IMR-90 (cell line): Measurements from ENCODE around the gene HOXA2. TPM values are rescaled to one million over a fixed set of nuclear protein-coding genes. Genes with fewer than 3 reads are reported as not detected.

ENCODE experiments used
- ATAC-seq: fragments of 200-7000 bp; cut with Tn5 transposase; 2 replicates; pipeline ENCODE4 v1.9.1; 2020; ENCODE audit warnings: low read depth, mild to moderate bottlenecking, moderate library complexity
- BruUV-seq: library from RNA; stranded (reverse); fragments of 400-500 nt; replicated peaks from 2 replicates; lab custom pipeline; 2021; lab: Mats Ljungman, UMichigan
- CTCF ChIA-PET: fragments of 300-600 bp; formaldehyde crosslinking; extraction: SDS; loops from one replicate; lab custom pipeline; 2021; ENCODE audit warnings: antibody characterized with exemption; lab: Yijun Ruan, JAX
- POLR2A ChIA-PET: fragments of 300-600 bp; sonication (Branson Sonifier 250); formaldehyde crosslinking; loops from one replicate; lab custom pipeline; 2022; ENCODE audit warnings: antibody characterized with exemption; ENCODE audit not compliant: unreplicated experiment; lab: Charles Lee
- DNase-seq: peaks from one replicate; pipeline ENCODE4 v3.0.0; 2013
- H2AFZ ChIP-seq: replicated peaks from 2 replicates; pipeline ENCODE3; 2013; ENCODE audit warnings: low read length, mild to moderate bottlenecking; ENCODE audit not compliant: poor library complexity
- H2AK5ac ChIP-seq: 2 replicates; pipeline ENCODE4 v1.6.1; 2013; ENCODE audit warnings: low read depth, low read length, inconsistent platforms
- H2AK9ac ChIP-seq: replicated peaks from 2 replicates; pipeline ENCODE3; 2013; ENCODE audit warnings: mild to moderate bottlenecking, low read depth, low read length, moderate library complexity; ENCODE audit not compliant: poor library complexity
- H2BK120ac ChIP-seq: 2 replicates; pipeline ENCODE4 v1.6.1; 2013; ENCODE audit warnings: low read depth, low read length, inconsistent platforms
- H2BK15ac ChIP-seq: 3 replicates; pipeline ENCODE4 v1.6.1; 2013; ENCODE audit warnings: low read depth, low read length, inconsistent platforms
- H2BK20ac ChIP-seq: 2 replicates; pipeline ENCODE4 v1.6.1; 2013; ENCODE audit warnings: low read depth, mild to moderate bottlenecking, inconsistent platforms, low read length, moderate library complexity
- H2BK5ac ChIP-seq: 2 replicates; pipeline ENCODE4 v1.6.1; 2013; ENCODE audit warnings: mild to moderate bottlenecking, low read depth, low read length, inconsistent platforms; ENCODE audit not compliant: poor library complexity, severe bottlenecking
- H3K14ac ChIP-seq: replicated peaks from 2 replicates; pipeline ENCODE4 v1.6.1; 2013; ENCODE audit warnings: low read depth, low read length, inconsistent platforms
- H3K18ac ChIP-seq: 2 replicates; pipeline ENCODE4 v1.6.1; 2013; ENCODE audit warnings: low read depth, low read length, control low read depth
- H3K23ac ChIP-seq: 2 replicates; pipeline ENCODE4 v1.6.1; 2013; ENCODE audit warnings: low read depth, low read length, inconsistent platforms
- H3K27ac ChIP-seq: 2 replicates; pipeline ENCODE4 v1.5.1; 2013; ENCODE audit warnings: mild to moderate bottlenecking, control low read depth, low read length; ENCODE audit not compliant: insufficient read depth
- H3K27me3 ChIP-seq: 2 replicates; pipeline ENCODE4 v1.6.1; 2013; ENCODE audit warnings: low read length; ENCODE audit not compliant: control insufficient read depth, insufficient read depth
- H3K36me3 ChIP-seq: 2 replicates; pipeline ENCODE4 v1.6.1; 2013; ENCODE audit warnings: low read length, mixed read lengths; ENCODE audit not compliant: control insufficient read depth, insufficient read depth
- H3K4ac ChIP-seq: 2 replicates; pipeline ENCODE4 v1.6.1; 2013; ENCODE audit warnings: low read depth, low read length, inconsistent platforms
- H3K4me1 ChIP-seq: 2 replicates; pipeline ENCODE4 v1.6.1; 2013; ENCODE audit warnings: low read length, mixed read lengths; ENCODE audit not compliant: control insufficient read depth, insufficient read depth
- H3K4me2 ChIP-seq: 2 replicates; pipeline ENCODE4 v1.6.1; 2013; ENCODE audit warnings: low read depth, mild to moderate bottlenecking, control low read depth, low read length, moderate library complexity
- H3K4me3 ChIP-seq: 2 replicates; pipeline ENCODE4 v1.5.1; 2013; ENCODE audit warnings: low read depth, mild to moderate bottlenecking, control low read depth, low read length, moderate library complexity; ENCODE audit not compliant: insufficient read depth
- H3K56ac ChIP-seq: 2 replicates; pipeline ENCODE4 v1.6.1; 2013; ENCODE audit warnings: low read length, inconsistent platforms; ENCODE audit not compliant: insufficient read depth; ENCODE audit errors: extremely low read depth
- H3K79me1 ChIP-seq, 2 experiments: 2 replicates each; pipeline ENCODE4 v1.6.1; 2013; ENCODE audit warnings: low read length in 2 of 2, inconsistent platforms in 1 of 2, low read depth in 1 of 2
- H3K9ac ChIP-seq: 2 replicates; pipeline ENCODE4 v1.6.1; 2013; ENCODE audit warnings: low read depth, low read length, control low read depth
- H3K9me1 ChIP-seq: 2 replicates; pipeline ENCODE4 v1.6.1; 2013; ENCODE audit warnings: low read length, inconsistent platforms; ENCODE audit not compliant: insufficient read depth
- H3K9me3 ChIP-seq: 2 replicates; pipeline ENCODE4 v1.6.1; 2013; ENCODE audit warnings: low read length; ENCODE audit not compliant: control insufficient read depth, insufficient read depth
- H4K20me1 ChIP-seq: 2 replicates; pipeline ENCODE4 v1.6.1; 2013; ENCODE audit warnings: low read length, inconsistent platforms; ENCODE audit not compliant: insufficient read depth
- H4K5ac ChIP-seq: 2 replicates; pipeline ENCODE4 v1.6.1; 2013; ENCODE audit warnings: mild to moderate bottlenecking, low read depth, low read length, control low read depth
- H4K8ac ChIP-seq, 2 experiments: 2 replicates each; pipeline ENCODE4 v1.6.1; 2013; ENCODE audit warnings: low read depth in 2 of 2, low read length in 2 of 2, control low read depth in 1 of 2, inconsistent platforms in 1 of 2
- H4K91ac ChIP-seq: 2 replicates; pipeline ENCODE4 v1.6.1; 2013; ENCODE audit warnings: low read depth, low read length, inconsistent platforms; ENCODE audit not compliant: insufficient read depth
- CHD1 ChIP-seq: IDR thresholded peaks from 2 replicates; pipeline ENCODE4 v1.6.1; 2012; ENCODE audit warnings: low read depth, low read length, improper control_type of control experiment
- CTCF ChIP-seq: conservative IDR thresholded peaks from 2 replicates; pipeline ENCODE4 v1.5.1; 2012; ENCODE audit warnings: mild to moderate bottlenecking, low read depth, low read length, improper control_type of control experiment
- FOS ChIP-seq: fragments of 150-350 bp; IDR thresholded peaks from 2 replicates; pipeline ENCODE4 v1.6.1; 2016; ENCODE audit warnings: low read depth, low read length
- MAZ ChIP-seq: IDR thresholded peaks from 2 replicates; pipeline ENCODE4 v1.6.1; 2012; ENCODE audit warnings: low read depth, mild to moderate bottlenecking, low read length, improper control_type of control experiment, moderate library complexity, borderline replicate concordance
- MXI1 ChIP-seq: IDR thresholded peaks from 2 replicates; pipeline ENCODE4 v1.6.1; 2012; ENCODE audit warnings: low read depth, mild to moderate bottlenecking, low read length, moderate library complexity, borderline replicate concordance
- POLR2A ChIP-seq: IDR thresholded peaks from 2 replicates; pipeline ENCODE4 v1.6.1; 2012; ENCODE audit warnings: mild to moderate bottlenecking, low read depth, low read length
- RFX5 ChIP-seq: IDR thresholded peaks from 2 replicates; pipeline ENCODE4 v1.8.0; 2012; ENCODE audit warnings: low read depth, mild to moderate bottlenecking, low read length, moderate library complexity
- WGBS, 2 experiments: methylation state at CpG; one replicate each; pipeline versions ENCODE4 v1.1.5 to v1.1.7; 2013; ENCODE audit warnings: missing lambda C conversion rate in 2 of 2; ENCODE audit not compliant: insufficient read length in 1 of 2; ENCODE audit errors: extremely low coverage in 2 of 2; 5-methylcytosine and 5-hydroxymethylcytosine counted together
- dilution Hi-C: fragments of 300-500 bp; cut with HindIII; formaldehyde crosslinking; loops from one replicate; pipeline ENCODE4 v1.14.3; 2018; ENCODE audit warnings: low sequenced_read_pairs; ENCODE audit not compliant: unreplicated experiment
- in situ Hi-C: fragments of 300-500 bp; cut with MboI; formaldehyde crosslinking; loops from 3 replicates; pipeline ENCODE4 v1.14.3; 2019; ENCODE audit warnings: low sequenced_read_pairs, inconsistent platforms, mixed read lengths
- intact Hi-C: fragments of 100-400 bp; cut with micrococcal nuclease; formaldehyde crosslinking; loops from 2 replicates; pipeline ENCODE4 v1.10.0; 2022
- polyA plus RNA-seq, 3 experiments: library from polyadenylated mRNA; depleted of rRNA; stranded (reverse); fragments of >200 nt; gene quantifications; 2 replicates each; pipeline ENCODE4 v1.2.3, GENCODE V29; 2012; ENCODE audit warnings: low replicate concordance in 1 of 3
- total RNA-seq: library from RNA; depleted of rRNA; stranded (reverse); fragments of >200 nt; gene quantifications from 2 replicates; pipeline ENCODE4 v1.2.3, GENCODE V29; 2012

Gene HOXA2
- total and polyA plus RNA-seq, 2 of the 4 experiments (the other 2 are of a cell fraction) = 1.6 to 3.9 TPM

- no peaks in the 10 kb centered on the region for H3K27me3 ChIP-seq
- H2AK5ac ChIP-seq = peak overlapping the region; percentile 76
- peaks cover 15% of the 10 kb centered on the region for H3K9me1 ChIP-seq
- POLR2A ChIA-PET = interaction anchor here (0.7 to 0.9 kb wide), 2 partner anchors 16 to 413 kb away, joined by 3 read pairs; no protein-coding TSS in a partner anchor
- peak overlapping the region; percentile 50; the same call in 1 of the 2 replicates for H2BK20ac ChIP-seq
- peaks cover 14% of the 10 kb centered on the region for H4K20me1 ChIP-seq
- peaks cover 0 to 40% of the 10 kb centered on the region in 2 experiments; a peak in 2 of 4 replicates for H3K79me1 ChIP-seq
- H2BK5ac ChIP-seq = peak overlapping the region; percentile 82
- WGBS, 2 experiments = no CpG with 5 or more reads among the region's 26 CpGs
- H3K23ac ChIP-seq = peak overlapping the region; percentile 64
- DNase-seq = peak; percentile 69
- H2BK15ac ChIP-seq = peak overlapping the region; percentile 53; the same call in 2 of the 3 replicates
- H2AFZ ChIP-seq = peak overlapping the region; percentile 16
- peak overlapping the region; percentile 65 for H3K4me3 ChIP-seq
- peak overlapping the region; percentile 93 for H3K27ac ChIP-seq
- dilution Hi-C loops = no loop called here
- in situ Hi-C loops = no loop called here
- CTCF ChIA-PET = interaction anchor here (1.2 kb wide), 1 partner anchor 13 kb away, joined by 4 read pairs; no protein-coding TSS in a partner anchor
- H2BK120ac ChIP-seq = peak overlapping the region; percentile 71
- H3K9me3 ChIP-seq = no peaks in the 10 kb centered on the region
- H4K91ac ChIP-seq = peak overlapping the region; percentile 83
- H4K8ac ChIP-seq = peak overlapping the region; percentile 52 to 68
- peak; percentile 2; the same call in 1 of the 2 replicates for ATAC-seq
- peak; percentile 55 for TF ChIP-seq MAZ
- no peak for TF ChIP-seq CHD1
- no peak for TF ChIP-seq CTCF
- 0 out of 2 replicates have a peak, but pooled peaks have one; percentile 30 for TF ChIP-seq RFX5
- no peak for TF ChIP-seq MXI1
- no peak for TF ChIP-seq POLR2A
- TF ChIP-seq FOS = no peak
- H3K18ac ChIP-seq = peak overlapping the region; percentile 88
- H3K4ac ChIP-seq = peak overlapping the region; percentile 90
- H3K56ac ChIP-seq = peak overlapping the region; percentile 86
- H3K4me1 ChIP-seq = peaks cover 23% of the 10 kb centered on the region
- BruUV-seq = no TSS peak
- intact Hi-C loops = loop anchor here (2.0 kb wide), 1 partner anchor 13 kb away; no protein-coding TSS in a partner anchor
- H3K36me3 ChIP-seq = peaks cover 15% of the 10 kb centered on the region; the same call in 1 of the 2 replicates
- peak overlapping the region; percentile 61 for H3K14ac ChIP-seq
- peak overlapping the region; percentile 63 for H4K5ac ChIP-seq
- H3K9ac ChIP-seq = peak overlapping the region; percentile 93
- H2AK9ac ChIP-seq = peak overlapping the region; percentile 53
- peak overlapping the region; percentile 94 for H3K4me2 ChIP-seq
Measured at GRCh38 chr7:27113991-27114769, 11.7 kb upstream of the HOXA2 start.
